Inflammatory macrophage treated with lipopolysaccharide for 1 hour (primary cell): Measurements from ENCODE around the gene DCUN1D2.
"Not testable (repeated sequence)": the region's sequence is repeated elsewhere in the genome, so short reads cannot be mapped to it uniquely, and the experiment has no call there.

Source experiments
- DNase-seq, 2 donors: peaks; one replicate each; pipeline ENCODE4 v3.0.0-alpha.2; 2020 to 2022

The DCUN1D2 gene

GRCh38 chr13:113464476-113464875 is 26.0 kb downstream of the DCUN1D2 start:
- DNase-seq: no peak

GRCh38 chr13:113461022-113461751 is 29.3 kb downstream of the DCUN1D2 start:
- no peak for DNase-seq

DNA sequence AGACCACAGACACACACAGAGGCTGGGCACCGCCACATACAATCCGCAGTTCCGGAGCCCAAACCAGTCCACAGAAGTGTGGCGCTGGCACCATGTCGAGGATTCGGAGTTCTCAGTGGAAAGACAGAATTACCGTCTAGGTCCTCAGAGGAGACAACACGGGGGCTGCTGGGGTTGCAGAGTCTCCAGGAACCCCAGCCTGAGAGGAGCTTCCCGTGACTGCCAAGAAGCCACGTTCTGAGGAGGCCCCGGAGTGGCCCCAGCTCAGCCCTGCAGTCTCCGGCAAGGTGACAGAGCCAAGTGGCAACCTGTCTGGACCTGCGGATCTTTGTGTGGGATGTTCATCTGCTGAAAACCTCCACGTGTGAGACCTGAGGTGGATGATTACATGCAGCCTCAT is 29.9 kb downstream of the DCUN1D2 start:
- DNase-seq: no peak

- no peak for DNase-seq
Observed at GRCh38 chr13:113460064-113460555, 30.4 kb downstream of the DCUN1D2 start.

DNA sequence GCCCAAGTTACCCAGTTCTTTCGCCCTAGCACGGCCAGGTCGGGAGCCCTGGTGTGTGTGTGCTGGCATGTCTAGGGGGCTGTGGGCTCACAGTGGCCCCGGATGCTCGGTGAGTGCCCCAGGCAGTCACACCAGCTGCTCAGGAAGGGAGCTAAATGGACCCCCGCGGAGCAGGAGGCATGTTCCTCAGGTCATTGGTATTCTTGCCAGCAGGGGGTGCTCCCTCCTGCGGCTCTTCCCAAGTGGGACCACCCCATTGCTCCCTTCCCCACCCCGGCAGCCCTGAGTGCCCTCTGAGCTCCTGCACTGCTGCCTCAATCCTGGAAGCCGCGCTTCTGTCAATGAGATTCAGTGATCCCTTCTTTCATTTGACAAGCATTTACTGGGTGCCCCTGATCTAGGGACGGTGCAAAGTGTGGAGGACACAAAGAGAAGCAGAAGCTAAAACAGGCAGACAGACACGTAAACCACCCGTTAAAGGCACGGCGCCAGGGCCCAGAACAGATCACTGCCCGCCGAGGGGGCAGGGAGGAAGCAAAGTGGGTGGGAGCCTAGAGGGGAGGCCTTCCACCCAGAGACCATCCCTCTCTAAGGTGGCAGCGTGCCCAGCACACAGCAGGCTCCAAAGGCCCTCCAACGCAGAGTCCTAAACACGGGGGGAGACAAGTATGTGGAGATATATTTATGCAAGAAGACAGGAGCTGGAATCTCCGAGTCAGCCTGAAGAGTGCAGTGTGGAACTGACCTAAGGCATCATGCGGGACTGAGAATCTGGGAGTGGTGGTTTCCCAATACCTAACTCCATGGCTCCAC is 32.1 kb downstream of the DCUN1D2 start:
- no peak for DNase-seq

- DNase-seq: no peak
Observed at GRCh38 chr13:113457510-113457909, 33.0 kb downstream of the DCUN1D2 start.

DNA sequence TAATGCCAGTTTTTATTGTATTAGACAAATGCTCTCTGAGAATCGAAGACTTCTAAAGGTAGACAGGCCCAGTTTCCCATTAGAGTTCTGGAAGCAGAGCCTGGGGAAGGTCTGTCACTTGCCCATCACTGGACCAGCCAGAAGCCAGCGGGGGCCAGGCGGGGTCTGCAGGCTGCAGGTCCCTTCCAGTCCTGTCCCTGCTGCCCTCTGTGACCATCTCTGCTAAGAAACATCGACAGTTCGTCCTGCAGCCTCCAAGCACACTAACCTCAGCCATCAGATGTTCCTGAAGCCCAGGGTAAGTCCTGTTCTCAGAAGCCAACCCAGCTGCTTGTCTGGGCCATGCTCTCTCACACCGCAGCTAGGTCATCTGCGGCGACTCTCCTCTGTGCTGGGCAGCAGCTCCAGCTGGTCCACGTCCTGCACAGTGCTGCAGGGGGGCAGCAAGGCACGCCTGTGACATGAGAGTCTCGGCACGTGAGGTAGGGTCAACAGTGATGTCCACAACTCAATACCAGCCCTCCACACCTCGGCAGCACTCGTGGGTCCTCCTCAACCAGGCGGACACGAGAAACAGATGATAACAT is 34.3 kb downstream of the DCUN1D2 start:
- DNase-seq: no peak

DNA sequence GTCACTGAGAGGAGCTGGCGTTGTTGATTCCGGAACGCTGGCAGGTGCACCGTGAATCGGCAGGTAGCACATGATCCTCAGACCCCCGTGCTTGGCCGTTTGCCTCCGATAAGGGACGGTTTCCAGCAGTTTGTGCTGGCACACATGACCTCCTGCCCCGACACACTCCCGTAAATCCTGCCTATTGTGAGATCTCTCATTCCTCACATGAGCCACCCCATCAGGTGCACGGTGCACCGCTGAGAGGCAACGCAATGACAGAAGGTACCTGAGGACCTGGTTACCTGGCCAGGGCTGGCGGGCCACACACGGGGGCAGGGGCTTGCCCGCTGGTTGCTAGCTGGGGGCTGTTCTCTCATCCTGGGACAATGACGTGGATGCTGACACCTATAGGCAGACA is 35.1 kb downstream of the DCUN1D2 start:
- DNase-seq: no peak

- DNase-seq: no peak
Observed at GRCh38 chr13:113454936-113455335, 35.6 kb downstream of the DCUN1D2 start.

DNA sequence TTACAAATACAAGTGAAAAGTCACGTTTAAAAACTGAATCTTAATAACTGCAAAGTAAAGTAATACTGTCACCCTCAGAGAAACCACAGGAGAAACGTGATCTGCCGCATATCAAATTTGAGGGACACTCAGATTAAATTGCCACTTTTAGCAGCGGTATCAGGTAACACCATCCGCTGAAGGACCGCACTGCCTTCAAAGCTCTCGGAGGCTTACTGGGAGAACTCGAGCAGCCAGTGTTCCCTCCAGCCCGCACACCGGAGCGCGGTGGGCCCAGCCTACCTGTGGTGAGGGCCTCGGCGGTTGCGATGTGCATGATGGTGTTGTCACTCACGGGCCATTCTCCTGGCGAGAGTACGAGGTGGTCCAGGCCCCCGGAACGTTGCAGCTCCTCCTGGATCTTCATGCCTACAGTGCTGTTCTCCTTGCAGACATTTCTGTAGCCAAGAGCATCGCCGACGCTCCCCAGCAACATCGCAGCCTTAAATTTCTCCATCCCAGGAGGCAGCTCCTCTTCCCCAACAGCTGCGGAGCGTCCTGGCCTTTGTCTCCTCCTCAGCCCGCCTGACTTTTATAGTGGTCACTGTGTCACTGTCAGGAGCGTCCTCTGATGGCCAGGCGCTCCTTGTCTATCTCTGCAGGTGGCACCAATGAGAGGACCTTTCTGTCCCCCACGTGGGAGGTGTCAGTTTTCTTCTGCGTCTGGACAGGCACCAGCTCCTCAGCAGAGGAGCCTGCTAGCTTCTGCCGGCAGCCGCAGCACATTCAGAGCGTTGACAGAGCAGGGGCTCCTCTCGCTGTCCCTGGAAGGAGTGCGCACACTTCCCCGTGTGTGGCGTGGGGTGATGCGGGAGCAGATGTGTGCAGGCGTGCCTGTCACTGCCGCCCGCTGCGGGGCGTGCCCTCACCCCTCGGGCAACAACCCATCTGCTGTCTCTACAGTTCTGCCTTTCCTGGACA is 37.3 kb downstream of the DCUN1D2 start, which contains the start of gene ADPRHL1:
Gene ADPRHL1 (minus strand): TSS at position 547 of the 960 bp plus-strand sequence. CDS start 51 bp downstream, at position 496.
- no peak for DNase-seq

GRCh38 chr13:113452466-113452865 is 38.0 kb downstream of the DCUN1D2 start:
- DNase-seq: no peak

GRCh38 chr13:113451951-113452421 is 38.5 kb downstream of the DCUN1D2 start:
- no peak for DNase-seq

GRCh38 chr13:113450861-113451620 is 39.5 kb downstream of the DCUN1D2 start:
- not testable (repeated sequence) for DNase-seq

DNA sequence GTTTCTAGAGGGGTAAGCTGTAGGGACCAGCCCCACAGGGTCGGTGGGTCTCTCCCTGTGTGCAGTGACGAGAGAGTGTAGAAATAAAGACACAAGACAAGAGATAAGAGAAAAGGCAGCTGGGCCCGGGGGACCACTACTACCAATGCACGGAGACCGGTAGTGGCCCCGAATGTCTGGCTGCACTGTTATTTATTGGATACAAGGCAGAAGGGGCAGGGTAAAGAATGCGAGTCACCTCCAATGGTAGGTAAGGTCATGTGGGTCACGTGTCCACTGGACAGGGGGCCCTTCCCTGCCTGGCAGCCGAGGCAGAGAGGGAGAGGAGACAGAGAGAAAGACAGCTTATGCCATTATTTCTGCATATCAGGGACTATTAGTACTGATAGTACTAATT is 40.2 kb downstream of the DCUN1D2 start:
- DNase-seq: not testable (repeated sequence)

GRCh38 chr13:113449693-113450347 is 40.7 kb downstream of the DCUN1D2 start:
- DNase-seq: no peak

- no peak for DNase-seq
Observed at GRCh38 chr13:113448885-113449692, 41.4 kb downstream of the DCUN1D2 start.

DNA sequence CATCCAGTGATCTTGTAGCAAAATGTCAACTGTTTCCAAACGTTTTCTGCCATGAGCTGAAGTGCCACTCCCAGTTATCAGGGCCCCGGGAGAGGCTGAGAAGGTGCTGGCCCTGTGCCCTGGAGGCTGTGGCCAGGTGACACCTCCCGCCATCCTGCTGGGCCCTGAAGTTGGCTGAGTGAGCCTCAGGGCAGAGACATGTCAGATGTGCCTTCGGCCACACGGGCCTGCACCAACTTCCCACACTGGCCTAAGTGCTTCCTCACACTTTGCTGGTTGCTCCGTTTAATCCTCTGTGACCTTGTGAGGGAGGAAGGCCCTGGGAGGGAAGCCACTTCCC is 42.0 kb downstream of the DCUN1D2 start:
- no peak for DNase-seq

GRCh38 chr13:113447596-113447995 is 42.9 kb downstream of the DCUN1D2 start:
- DNase-seq: no peak

GRCh38 chr13:113446488-113446854 is 44.0 kb downstream of the DCUN1D2 start:
- DNase-seq: no peak
